Fibroblast of lung (primary cell): Measurements from ENCODE around the gene GNPTG.

Experiments
- EZH2 ChIP-seq: IDR thresholded peaks from 2 replicates; pipeline ENCODE4 v1.5.1; 2012; ENCODE audit warnings: low read length, control low read depth, mild to moderate bottlenecking; ENCODE audit errors: missing control alignments
- TF ChIP-seq, protein P1 (sequence below), 2 donors: IDR thresholded peaks in 1 of 2; conservative IDR thresholded peaks in 1 of 2; 1 replicate in 1 of 2; 2 replicates in 1 of 2; pipeline ENCODE4 v1.5.1; 2011 to 2012; ENCODE audit warnings: low read length in 2 of 2, control low read depth in 1 of 2, inconsistent platforms in 1 of 2, low read depth in 1 of 2, mild to moderate bottlenecking in 1 of 2

DNA sequence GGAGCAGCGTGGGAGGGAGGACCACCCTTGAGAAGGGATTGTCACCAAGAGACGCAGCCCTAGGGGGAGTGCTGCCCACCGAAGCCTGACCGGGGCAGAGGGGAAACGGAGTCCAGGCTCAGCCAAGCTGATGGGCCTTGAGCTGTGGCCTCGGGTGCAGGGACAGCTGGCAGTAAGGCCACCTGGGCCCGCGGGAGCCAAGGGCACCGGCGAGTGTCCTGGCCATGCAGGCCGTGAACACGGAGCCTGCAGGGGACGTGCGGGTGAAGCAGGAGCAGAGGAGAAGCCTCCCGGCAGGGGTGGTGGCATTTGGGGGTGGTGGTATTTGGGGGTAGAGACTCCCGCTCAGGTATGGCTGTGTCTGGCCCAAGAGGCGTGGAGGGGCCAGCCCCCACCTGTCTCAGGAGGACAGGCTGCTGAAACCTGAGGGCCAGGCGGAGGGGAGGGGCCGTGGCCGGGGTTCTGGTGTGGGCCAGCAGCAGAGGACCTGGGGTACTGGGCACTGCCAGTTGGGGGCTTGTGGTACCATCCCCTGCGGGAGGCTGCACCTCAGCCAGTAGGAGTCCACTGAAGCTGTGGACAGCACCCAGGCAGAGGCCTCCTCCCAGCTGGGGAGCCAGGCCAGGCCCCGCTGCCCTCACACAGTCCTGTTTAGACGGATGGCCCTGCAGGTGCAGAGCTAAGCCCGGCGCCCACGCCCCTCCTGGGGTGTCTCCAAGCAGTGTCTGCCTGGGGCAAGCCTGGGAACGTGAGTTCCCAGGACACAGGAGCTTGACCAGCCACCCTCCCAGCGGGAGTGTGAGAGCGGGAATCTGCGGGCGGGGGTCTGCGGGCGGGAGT, 4.5 kb downstream of the GNPTG start:
- no peak for TF ChIP-seq EZH2
- TF ChIP-seq, protein P1, sequence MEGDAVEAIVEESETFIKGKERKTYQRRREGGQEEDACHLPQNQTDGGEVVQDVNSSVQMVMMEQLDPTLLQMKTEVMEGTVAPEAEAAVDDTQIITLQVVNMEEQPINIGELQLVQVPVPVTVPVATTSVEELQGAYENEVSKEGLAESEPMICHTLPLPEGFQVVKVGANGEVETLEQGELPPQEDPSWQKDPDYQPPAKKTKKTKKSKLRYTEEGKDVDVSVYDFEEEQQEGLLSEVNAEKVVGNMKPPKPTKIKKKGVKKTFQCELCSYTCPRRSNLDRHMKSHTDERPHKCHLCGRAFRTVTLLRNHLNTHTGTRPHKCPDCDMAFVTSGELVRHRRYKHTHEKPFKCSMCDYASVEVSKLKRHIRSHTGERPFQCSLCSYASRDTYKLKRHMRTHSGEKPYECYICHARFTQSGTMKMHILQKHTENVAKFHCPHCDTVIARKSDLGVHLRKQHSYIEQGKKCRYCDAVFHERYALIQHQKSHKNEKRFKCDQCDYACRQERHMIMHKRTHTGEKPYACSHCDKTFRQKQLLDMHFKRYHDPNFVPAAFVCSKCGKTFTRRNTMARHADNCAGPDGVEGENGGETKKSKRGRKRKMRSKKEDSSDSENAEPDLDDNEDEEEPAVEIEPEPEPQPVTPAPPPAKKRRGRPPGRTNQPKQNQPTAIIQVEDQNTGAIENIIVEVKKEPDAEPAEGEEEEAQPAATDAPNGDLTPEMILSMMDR (conservative IDR thresholded peaks at IDR 0.05 in 1 of 2, IDR thresholded peaks at IDR 0.05 in 1 of 2; ENCODE audit: low read depth in 1 of 2, low read length in 2 of 2) = no peak
